H9 (cell line): ENCODE results near the gene NACAD. TPM values are rescaled to one million over a fixed set of nuclear protein-coding genes. Genes with fewer than 3 reads are reported as not detected.

Source experiments
- DNase-seq: peaks from one replicate; pipeline ENCODE4 v3.0.0-alpha.2; 2017
- H2AFZ ChIP-seq: one replicate; pipeline ENCODE4 v1.6.1; 2013; ENCODE audit warnings: mild to moderate bottlenecking, low read length, control low read depth, moderate library complexity
- H2AK5ac ChIP-seq: 2 replicates; pipeline ENCODE4 v1.6.1; 2013; ENCODE audit warnings: low read length, control low read depth, mixed read lengths; ENCODE audit not compliant: insufficient read length
- H2BK120ac ChIP-seq: one replicate; pipeline ENCODE4 v1.6.1; 2013; ENCODE audit warnings: low read depth, mild to moderate bottlenecking, low read length, control low read depth, inconsistent platforms; ENCODE audit not compliant: poor library complexity, severe bottlenecking
- H2BK12ac ChIP-seq: 2 replicates; pipeline ENCODE4 v1.6.1; 2013; ENCODE audit warnings: low read length, control low read depth, mixed read lengths, low read depth; ENCODE audit not compliant: insufficient read length
- H2BK15ac ChIP-seq: 2 replicates; pipeline ENCODE4 v1.6.1; 2013; ENCODE audit warnings: low read depth, low read length, control low read depth
- H2BK20ac ChIP-seq: one replicate; pipeline ENCODE4 v1.6.1; 2013; ENCODE audit warnings: low read depth, mild to moderate bottlenecking, low read length, control low read depth, inconsistent platforms; ENCODE audit not compliant: poor library complexity, severe bottlenecking
- H2BK5ac ChIP-seq: 2 replicates; pipeline ENCODE4 v1.6.1; 2013; ENCODE audit warnings: low read length, control low read depth, mixed read lengths; ENCODE audit not compliant: insufficient read length
- H3K14ac ChIP-seq: 2 replicates; pipeline ENCODE4 v1.6.1; 2013; ENCODE audit warnings: low read length, control low read depth; ENCODE audit not compliant: insufficient read depth
- H3K18ac ChIP-seq: 2 replicates; pipeline ENCODE4 v1.6.1; 2013; ENCODE audit warnings: low read depth, mild to moderate bottlenecking, mixed read lengths, low read length, control low read depth; ENCODE audit not compliant: insufficient read length
- H3K23ac ChIP-seq: 2 replicates; pipeline ENCODE4 v1.6.1; 2013; ENCODE audit warnings: low read length, control low read depth, mixed read lengths, low read depth; ENCODE audit not compliant: insufficient read length
- H3K23me2 ChIP-seq: 2 replicates; pipeline ENCODE4 v1.6.1; 2013; ENCODE audit warnings: low read depth, mild to moderate bottlenecking, mixed read lengths, low read length, control low read depth; ENCODE audit not compliant: insufficient read length, poor library complexity, severe bottlenecking
- H3K27ac ChIP-seq: 2 replicates; pipeline ENCODE4 v1.5.1; 2013; ENCODE audit warnings: low read length, control low read depth, mixed read lengths, low read depth; ENCODE audit not compliant: insufficient read length
- H3K27me3 ChIP-seq: 2 replicates; pipeline ENCODE4 v1.6.1; 2013; ENCODE audit warnings: low read length, control low read depth, inconsistent platforms; ENCODE audit not compliant: insufficient read depth
- H3K4ac ChIP-seq: 2 replicates; pipeline ENCODE4 v1.6.1; 2013; ENCODE audit warnings: low read depth, mild to moderate bottlenecking, control low read depth, inconsistent platforms, low read length, moderate library complexity
- H3K4me1 ChIP-seq: 2 replicates; pipeline ENCODE4 v1.6.1; 2013; ENCODE audit warnings: low read length, control low read depth, inconsistent platforms; ENCODE audit not compliant: insufficient read depth
- H3K4me2 ChIP-seq: 2 replicates; pipeline ENCODE4 v1.6.1; 2013; ENCODE audit warnings: low read length, control low read depth, mixed read lengths; ENCODE audit not compliant: insufficient read length, insufficient read depth
- H3K56ac ChIP-seq: 2 replicates; pipeline ENCODE4 v1.6.1; 2013; ENCODE audit warnings: low read depth, mild to moderate bottlenecking, mixed read lengths, low read length, control low read depth; ENCODE audit not compliant: insufficient read length
- H3K79me1 ChIP-seq: 2 replicates; pipeline ENCODE4 v1.6.1; 2013; ENCODE audit warnings: low read depth, mild to moderate bottlenecking, moderate library complexity, low read length, control low read depth, inconsistent platforms; ENCODE audit not compliant: insufficient read depth, poor library complexity, severe bottlenecking
- H3K79me2 ChIP-seq: 2 replicates; pipeline ENCODE4 v1.6.1; 2013; ENCODE audit warnings: low read length, control low read depth, inconsistent platforms; ENCODE audit not compliant: insufficient read depth
- H3K9ac ChIP-seq: 2 replicates; pipeline ENCODE4 v1.6.1; 2013; ENCODE audit warnings: low read length, control low read depth, mixed read lengths; ENCODE audit not compliant: insufficient read length; ENCODE audit errors: extremely low read depth
- H3K9me3 ChIP-seq: one replicate; pipeline ENCODE4 v1.6.1; 2013; ENCODE audit warnings: low read depth, low read length, inconsistent platforms; ENCODE audit not compliant: control insufficient read depth
- H3T11ph ChIP-seq: one replicate; pipeline ENCODE4 v1.6.1; 2013; ENCODE audit warnings: mild to moderate bottlenecking, low read length, control low read depth, inconsistent platforms
- H4K20me1 ChIP-seq: one replicate; pipeline ENCODE4 v1.6.1; 2013; ENCODE audit not compliant: control insufficient read depth, insufficient read length, insufficient read depth
- H4K5ac ChIP-seq: 2 replicates; pipeline ENCODE4 v1.6.1; 2013; ENCODE audit warnings: low read depth, mild to moderate bottlenecking, mixed read lengths, low read length, control low read depth; ENCODE audit not compliant: insufficient read length
- H4K8ac ChIP-seq: replicated peaks from 2 replicates; pipeline ENCODE4 v1.6.1; 2013; ENCODE audit warnings: low read length, control low read depth, mixed read lengths, low read depth; ENCODE audit not compliant: insufficient read length
- H4K91ac ChIP-seq: 2 replicates; pipeline ENCODE4 v1.6.1; 2013; ENCODE audit warnings: low read depth, mild to moderate bottlenecking, moderate library complexity, mixed read lengths, low read length, control low read depth; ENCODE audit not compliant: insufficient read length
- H3K27ac Mint-ChIP-seq, 3 experiments: 2 replicates in 2 of 3; 3 replicates in 1 of 3; pipeline ENCODE4 v1.8.0; 2020 to 2021; ENCODE audit warnings: mixed read lengths in 3 of 3, mild to moderate bottlenecking in 1 of 3, moderate library complexity in 1 of 3
- H3K27me3 Mint-ChIP-seq: 2 replicates; pipeline ENCODE4 v1.8.0; 2021; ENCODE audit warnings: low read depth, mild to moderate bottlenecking, moderate library complexity, mixed read lengths
- H3K36me3 Mint-ChIP-seq, 3 experiments: 2 replicates in 2 of 3; 3 replicates in 1 of 3; pipeline ENCODE4 v1.8.0; 2020 to 2021; ENCODE audit warnings: low read depth in 3 of 3, mixed read lengths in 3 of 3; ENCODE audit not compliant: insufficient read depth in 1 of 3
- H3K4me1 Mint-ChIP-seq, 2 experiments: 2 replicates each; pipeline ENCODE4 v1.8.0; 2020; ENCODE audit warnings: mixed read lengths in 2 of 2
- H3K4me3 Mint-ChIP-seq, 2 experiments: 2 replicates in 1 of 2; 3 replicates in 1 of 2; pipeline ENCODE4 v1.8.0; 2020 to 2021; ENCODE audit warnings: mild to moderate bottlenecking in 2 of 2, mixed read lengths in 2 of 2, moderate library complexity in 1 of 2
- H3K9me3 Mint-ChIP-seq, 2 experiments: 2 replicates in 1 of 2; 3 replicates in 1 of 2; pipeline ENCODE4 v1.8.0; 2020; ENCODE audit warnings: mild to moderate bottlenecking in 2 of 2, mixed read lengths in 2 of 2, moderate library complexity in 1 of 2
- WGBS: extraction: QIAGEN DNeasy Blood & Tissue Kit; methylation state at CpG from one replicate; pipeline ENCODE4 v1.1.7; 2013; ENCODE audit warnings: missing lambda C conversion rate, low lambda C conversion rate, mixed read lengths; ENCODE audit not compliant: insufficient read length; ENCODE audit errors: extremely low coverage; 5-methylcytosine and 5-hydroxymethylcytosine counted together
- total RNA-seq: library from RNA; stranded (reverse); gene quantifications from 2 replicates; pipeline ENCODE4 v1.2.1, GENCODE V29; 2021
- TF ChIP-seq, protein P1 (sequence below): fragments of 200-600 bp; sonication (generic); conservative IDR thresholded peaks from 3 replicates; pipeline ENCODE4 v1.8.0; 2021; ENCODE audit warnings: antibody characterized with exemption, mild to moderate bottlenecking

Gene NACAD
- total RNA-seq, 1 experiment from 2014 or later: 8.0 TPM

- peaks cover 11% of the 10 kb centered on the region in 2 experiments for H3K4me1 Mint-ChIP-seq
Observed at GRCh38 chr7:45125193-45125904, 36.6 kb upstream of the NACAD start.

More at GRCh38 chr7:45125193-45125904, 36.6 kb upstream of the NACAD start:
- Histone ChIP-seq H3T11ph (no peak overlapping the region), H2BK12ac (no peak overlapping the region), H3K23me2 (no peaks in the 10 kb centered on the region), H2AK5ac (no peak overlapping the region), H3K56ac (no peak overlapping the region), H3K9ac (no peak overlapping the region), H2BK15ac (no peak overlapping the region), H3K27me3 (no peaks in the 10 kb centered on the region), H3K79me1 (no peaks in the 10 kb centered on the region), H2BK20ac (no peak overlapping the region), H2AFZ (no peak overlapping the region), H4K8ac (no peak overlapping the region), H3K14ac (no peak overlapping the region), H3K27ac (no peak overlapping the region), H3K4me2 (no peak overlapping the region), H3K4me1 (no peaks in the 10 kb centered on the region), H4K20me1 (no peaks in the 10 kb centered on the region), H4K91ac (no peak overlapping the region), H3K18ac (no peak overlapping the region), H3K9me3 (no peaks in the 10 kb centered on the region), H2BK120ac (no peak overlapping the region), H3K79me2 (no peaks in the 10 kb centered on the region), H2BK5ac (no peak overlapping the region), H4K5ac (no peak overlapping the region), H3K4ac (no peak overlapping the region), H3K23ac (no peak overlapping the region)
- no peak for DNase-seq
- H3K4me3 Mint-ChIP-seq: no peak overlapping the region
- TF ChIP-seq, protein P1, sequence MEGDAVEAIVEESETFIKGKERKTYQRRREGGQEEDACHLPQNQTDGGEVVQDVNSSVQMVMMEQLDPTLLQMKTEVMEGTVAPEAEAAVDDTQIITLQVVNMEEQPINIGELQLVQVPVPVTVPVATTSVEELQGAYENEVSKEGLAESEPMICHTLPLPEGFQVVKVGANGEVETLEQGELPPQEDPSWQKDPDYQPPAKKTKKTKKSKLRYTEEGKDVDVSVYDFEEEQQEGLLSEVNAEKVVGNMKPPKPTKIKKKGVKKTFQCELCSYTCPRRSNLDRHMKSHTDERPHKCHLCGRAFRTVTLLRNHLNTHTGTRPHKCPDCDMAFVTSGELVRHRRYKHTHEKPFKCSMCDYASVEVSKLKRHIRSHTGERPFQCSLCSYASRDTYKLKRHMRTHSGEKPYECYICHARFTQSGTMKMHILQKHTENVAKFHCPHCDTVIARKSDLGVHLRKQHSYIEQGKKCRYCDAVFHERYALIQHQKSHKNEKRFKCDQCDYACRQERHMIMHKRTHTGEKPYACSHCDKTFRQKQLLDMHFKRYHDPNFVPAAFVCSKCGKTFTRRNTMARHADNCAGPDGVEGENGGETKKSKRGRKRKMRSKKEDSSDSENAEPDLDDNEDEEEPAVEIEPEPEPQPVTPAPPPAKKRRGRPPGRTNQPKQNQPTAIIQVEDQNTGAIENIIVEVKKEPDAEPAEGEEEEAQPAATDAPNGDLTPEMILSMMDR: no peak
- H3K27me3 Mint-ChIP-seq: peaks cover 9% of the 10 kb centered on the region
- no CpG with 5 or more reads among the region's 11 CpGs for WGBS
- no peak overlapping the region; a peak in 1 of 7 replicates for H3K27ac Mint-ChIP-seq
- H3K9me3 Mint-ChIP-seq: no peaks in the 10 kb centered on the region
- H3K36me3 Mint-ChIP-seq: no peaks in the 10 kb centered on the region
